Amygdala (tissue), 56 donors: ENCODE data around the gene TBC1D9B.
"Not testable (repeated sequence)": the region's sequence is repeated elsewhere in the genome, so short reads cannot be mapped to it uniquely, and the experiment has no call there.

Source experiments
- DNase-seq, 56 donors: peaks; one replicate each; lab custom pipeline; 2025; lab: John Stamatoyannopoulos, UW

The TBC1D9B gene

GRCh38 chr5:179840766-179841165 lies 66.9 kb downstream of the TBC1D9B start:
- no peak for DNase-seq

DNA sequence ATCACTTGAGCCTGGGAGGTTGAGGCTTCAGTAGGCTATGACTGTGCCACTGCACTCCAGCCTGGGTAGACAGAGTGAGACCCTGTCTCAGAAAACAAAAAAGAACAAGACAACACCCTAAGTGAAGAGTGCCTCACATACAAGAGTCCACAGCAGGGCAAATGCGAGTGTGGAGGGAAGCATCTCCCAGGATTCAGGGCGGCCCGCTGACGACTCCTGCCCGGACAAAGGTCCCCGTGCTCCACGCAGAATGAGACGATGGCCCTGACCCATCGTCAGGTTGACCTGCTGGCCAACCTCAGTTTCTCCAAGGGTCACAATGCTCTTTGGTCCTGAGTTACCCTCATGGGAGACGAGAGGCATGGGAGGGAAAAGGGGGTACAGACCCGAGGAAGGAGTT lies 67.4 kb downstream of the TBC1D9B start:
- no peak for DNase-seq

GRCh38 chr5:179839328-179840256 lies 68.1 kb downstream of the TBC1D9B start:
- DNase-seq = peak in 1 of 56 donors; percentile 19

DNA sequence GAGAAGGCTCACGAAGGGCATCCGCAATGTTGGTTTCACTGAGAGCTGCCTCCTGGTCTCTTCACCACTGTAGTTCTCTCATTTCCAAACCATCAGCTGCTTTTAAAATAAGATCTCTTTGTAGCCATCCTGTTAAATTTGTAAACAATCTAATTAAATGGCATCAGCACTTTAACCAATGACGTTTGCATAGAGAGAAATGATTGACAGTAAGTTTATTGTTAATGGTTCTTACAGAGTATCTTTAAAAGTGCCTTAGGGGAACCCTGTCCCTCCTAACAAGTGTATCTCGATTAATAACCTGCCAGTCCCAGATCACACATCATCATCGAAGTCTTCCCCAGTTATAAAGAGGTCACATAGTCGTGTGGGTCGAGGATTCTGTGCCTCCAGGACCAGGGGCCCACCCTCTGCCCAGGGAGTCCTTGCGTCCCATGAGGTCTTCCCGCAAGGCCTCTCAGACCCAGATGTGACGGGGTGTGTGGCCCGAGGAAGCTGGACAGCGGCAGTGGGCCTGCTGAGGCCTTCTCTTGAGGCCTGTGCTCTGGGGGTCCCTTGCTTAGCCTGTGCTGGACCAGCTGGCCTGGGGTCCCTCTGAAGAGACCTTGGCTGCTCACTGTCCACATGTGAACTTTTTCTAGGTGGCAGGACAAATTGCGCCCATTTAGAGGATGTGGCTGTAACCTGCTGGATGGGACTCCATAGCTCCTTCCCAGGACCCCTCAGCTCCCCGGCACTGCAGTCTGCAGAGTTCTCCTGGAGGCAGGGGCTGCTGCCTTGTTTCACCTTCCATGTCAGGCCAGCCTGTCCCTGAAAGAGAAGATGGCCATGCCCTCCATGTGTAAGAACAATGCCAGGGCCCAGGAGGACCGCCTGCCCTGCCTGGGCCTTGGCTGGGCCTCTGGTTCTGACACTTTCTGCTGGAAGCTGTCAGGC lies 70.4 kb downstream of the TBC1D9B start:
- no peak for DNase-seq

- DNase-seq = no peak
Observed at GRCh38 chr5:179836225-179837019, 71.3 kb downstream of the TBC1D9B start.

- DNase-seq = not testable (repeated sequence)
Observed at GRCh38 chr5:179834871-179835270, 72.8 kb downstream of the TBC1D9B start.

- DNase-seq = no peak
Observed at GRCh38 chr5:179834120-179834519, 73.6 kb downstream of the TBC1D9B start.

- no peak for DNase-seq
Observed at GRCh38 chr5:179833709-179834070, 74.0 kb downstream of the TBC1D9B start.

GRCh38 chr5:179833056-179833708 lies 74.5 kb downstream of the TBC1D9B start:
- no peak for DNase-seq

- DNase-seq = no peak
Observed at GRCh38 chr5:179832039-179832745, 75.5 kb downstream of the TBC1D9B start.

GRCh38 chr5:179830818-179831468 lies 76.8 kb downstream of the TBC1D9B start:
- DNase-seq = no peak

DNA sequence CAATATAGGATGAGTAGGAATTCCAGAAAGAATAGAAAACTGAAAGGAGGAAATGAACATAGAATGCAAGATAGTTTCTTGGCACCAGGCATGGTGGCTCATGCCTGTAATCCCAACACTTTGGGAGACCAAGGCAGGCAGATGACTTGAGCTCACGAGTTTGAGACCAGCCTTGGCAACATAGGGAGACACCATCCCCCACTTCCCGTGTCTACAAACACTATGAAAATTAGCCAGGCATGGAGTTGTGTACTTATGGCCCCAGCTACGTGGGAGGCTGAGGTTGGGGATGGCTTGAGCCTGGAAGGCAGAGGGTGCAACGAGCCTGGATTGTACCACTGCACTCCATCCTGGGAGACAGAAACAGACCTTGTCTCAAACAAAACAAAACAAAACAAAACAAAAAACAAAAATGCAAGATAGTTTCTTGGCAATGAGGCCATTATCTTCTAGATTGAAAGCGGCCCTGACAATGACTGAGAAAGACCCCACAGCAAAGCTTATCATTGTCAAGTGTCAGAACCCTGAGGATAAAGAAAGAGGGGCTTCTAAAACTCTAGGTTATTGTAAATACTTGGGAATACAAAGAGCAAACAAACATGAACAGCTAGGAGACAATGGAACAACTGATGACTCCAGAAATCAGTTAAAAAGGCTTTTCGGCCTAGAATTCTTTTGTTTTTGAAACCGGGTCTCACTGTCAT lies 77.8 kb downstream of the TBC1D9B start:
- DNase-seq = no peak

GRCh38 chr5:179828756-179829421 lies 78.8 kb downstream of the TBC1D9B start:
- DNase-seq = no peak

- DNase-seq = no peak
Observed at GRCh38 chr5:179827680-179828079, 80.0 kb downstream of the TBC1D9B start.

DNA sequence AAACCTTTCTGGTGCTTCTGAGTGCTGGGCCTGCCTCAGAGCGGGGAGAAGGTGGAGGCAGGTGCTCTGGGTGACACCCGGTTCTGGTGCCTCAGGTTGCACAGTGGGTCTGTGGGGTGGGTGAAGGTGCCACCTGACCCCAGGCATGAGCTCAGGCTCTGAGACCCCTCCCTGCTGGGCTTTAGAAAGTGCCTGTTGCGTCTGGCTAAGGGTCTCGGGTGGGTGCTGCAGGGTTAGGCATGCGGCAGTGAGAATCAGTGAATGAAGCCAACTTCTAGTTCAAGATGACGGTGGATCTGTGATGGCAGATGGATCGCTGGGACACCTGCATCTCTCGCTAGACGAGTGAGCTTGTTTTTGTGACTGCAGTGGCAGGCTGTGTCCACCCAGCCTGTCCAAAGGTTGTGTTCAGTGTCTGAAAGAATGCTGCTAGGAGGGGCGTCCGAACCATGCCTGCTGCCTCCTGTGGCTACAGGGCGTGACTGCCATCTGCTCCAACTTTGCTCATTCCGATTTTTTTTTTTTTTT lies 82.0 kb downstream of the TBC1D9B start:
- DNase-seq = no peak

DNA sequence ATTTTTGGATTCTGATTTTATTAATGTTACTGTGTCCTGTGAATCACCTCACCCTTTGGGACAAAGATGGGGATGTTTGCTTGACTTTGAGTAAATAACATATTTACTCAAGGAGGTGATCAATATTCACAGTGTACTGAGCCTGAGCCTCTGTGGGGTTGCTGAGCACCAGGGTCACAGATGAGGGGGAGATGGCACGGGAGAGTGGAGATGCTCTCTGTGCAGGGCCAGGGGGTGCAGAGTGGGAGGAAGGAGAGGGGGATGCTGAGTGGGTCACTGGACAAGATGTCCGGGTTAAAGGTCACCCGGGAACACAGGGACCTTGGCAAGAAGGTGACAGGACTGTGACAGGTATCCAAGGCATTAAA lies 83.0 kb downstream of the TBC1D9B start:
- no peak for DNase-seq
